Fibroblast of lung (primary cell): ENCODE measurements around the gene DNM3.

Experiments
- EZH2 ChIP-seq: IDR thresholded peaks from 2 replicates; pipeline ENCODE4 v1.5.1; 2012; ENCODE audit warnings: low read length, control low read depth, mild to moderate bottlenecking; ENCODE audit errors: missing control alignments
- TF ChIP-seq, protein P1 (sequence below), 2 donors: IDR thresholded peaks in 1 of 2; conservative IDR thresholded peaks in 1 of 2; 1 replicate in 1 of 2; 2 replicates in 1 of 2; pipeline ENCODE4 v1.5.1; 2011 to 2012; ENCODE audit warnings: low read length in 2 of 2, control low read depth in 1 of 2, inconsistent platforms in 1 of 2, low read depth in 1 of 2, mild to moderate bottlenecking in 1 of 2

DNA sequence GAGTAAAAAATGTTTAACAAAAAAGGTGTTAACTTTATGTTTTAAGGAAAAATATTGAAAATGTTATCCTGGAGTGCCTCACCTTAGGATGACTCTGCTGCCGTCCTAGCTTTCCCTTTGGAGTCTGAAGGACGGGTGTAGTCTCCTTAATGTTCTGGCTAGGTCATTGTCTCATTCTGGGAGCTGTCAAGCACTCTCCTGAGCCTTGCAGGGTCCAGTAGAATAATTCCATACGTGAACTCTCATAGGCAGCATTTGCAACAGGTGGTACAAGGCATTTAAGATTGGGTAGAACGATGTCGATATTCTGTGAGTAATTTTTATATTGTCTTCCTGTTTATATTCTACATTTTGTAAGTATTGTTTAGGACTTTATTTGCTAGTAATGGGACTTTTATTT is 295.6 kb downstream of the DNM3 start:
- TF ChIP-seq, protein P1, sequence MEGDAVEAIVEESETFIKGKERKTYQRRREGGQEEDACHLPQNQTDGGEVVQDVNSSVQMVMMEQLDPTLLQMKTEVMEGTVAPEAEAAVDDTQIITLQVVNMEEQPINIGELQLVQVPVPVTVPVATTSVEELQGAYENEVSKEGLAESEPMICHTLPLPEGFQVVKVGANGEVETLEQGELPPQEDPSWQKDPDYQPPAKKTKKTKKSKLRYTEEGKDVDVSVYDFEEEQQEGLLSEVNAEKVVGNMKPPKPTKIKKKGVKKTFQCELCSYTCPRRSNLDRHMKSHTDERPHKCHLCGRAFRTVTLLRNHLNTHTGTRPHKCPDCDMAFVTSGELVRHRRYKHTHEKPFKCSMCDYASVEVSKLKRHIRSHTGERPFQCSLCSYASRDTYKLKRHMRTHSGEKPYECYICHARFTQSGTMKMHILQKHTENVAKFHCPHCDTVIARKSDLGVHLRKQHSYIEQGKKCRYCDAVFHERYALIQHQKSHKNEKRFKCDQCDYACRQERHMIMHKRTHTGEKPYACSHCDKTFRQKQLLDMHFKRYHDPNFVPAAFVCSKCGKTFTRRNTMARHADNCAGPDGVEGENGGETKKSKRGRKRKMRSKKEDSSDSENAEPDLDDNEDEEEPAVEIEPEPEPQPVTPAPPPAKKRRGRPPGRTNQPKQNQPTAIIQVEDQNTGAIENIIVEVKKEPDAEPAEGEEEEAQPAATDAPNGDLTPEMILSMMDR (conservative IDR thresholded peaks at IDR 0.05 in 1 of 2, IDR thresholded peaks at IDR 0.05 in 1 of 2; ENCODE audit: low read depth in 1 of 2, low read length in 2 of 2): no peak
- no peak for TF ChIP-seq EZH2
